ENCODE data around the gene APOE. TPM values are rescaled to one million over a fixed set of nuclear protein-coding genes. Genes with fewer than 3 reads are reported as not detected.
A peak's percentile ranks its signal among the peaks of the same experiment; 100 is the strongest.

The APOE gene
- total RNA-seq, 1 donor from 2014 or later: 655 TPM

GRCh38 chr19:44954649-44955504, 49.3 kb downstream of the APOE start, which contains the start of gene CLPTM1:
TSS of gene CLPTM1 (plus strand) at chr19:44955380. CDS start at chr19:44955396, 16 bp downstream.
- Histone ChIP-seq H4K20me1 (ENCODE audit: insufficient read depth, low read length) (peaks cover 43% of the 10 kb centered on the region), H3K79me2 (ENCODE audit: insufficient read depth, low read length) (peaks cover 47% of the 10 kb centered on the region), H3K4me3 (ENCODE audit: insufficient read depth, low read depth, low read length) (peak within 1 kb of the TSS; percentile 91), H3K9me3 (ENCODE audit: insufficient read depth, low read depth, low read length) (no peaks in the 10 kb centered on the region), H2AFZ (ENCODE audit: low read depth, low read length) (peak within 1 kb of the TSS; percentile 94), H3K4me2 (ENCODE audit: low read length) (peak within 1 kb of the TSS; percentile 87), H3K4me1 (ENCODE audit: insufficient read depth, low read length) (peaks cover 14% of the 10 kb centered on the region), H3K36me3 (ENCODE audit: insufficient read depth, low read length) (no peaks in the 10 kb centered on the region), H3K9ac (ENCODE audit: low read length) (peak within 1 kb of the TSS; percentile 93), H3K27me3 (ENCODE audit: insufficient read depth, low read length) (no peaks in the 10 kb centered on the region), H3K27ac (ENCODE audit: low read depth, low read length) (peak within 1 kb of the TSS; percentile 95)
- DNase-seq (ENCODE audit: low read depth) (peak; percentile 94), FAIRE-seq (no peak)
- peak within 1 kb of the TSS; percentile 100 for H3K27ac Mint-ChIP-seq (ENCODE audit: unreplicated experiment)
- no peaks in the 10 kb centered on the region for H3K9me3 Mint-ChIP-seq (ENCODE audit: unreplicated experiment)
- peaks cover 17% of the 10 kb centered on the region for H3K4me1 Mint-ChIP-seq (ENCODE audit: low read depth, unreplicated experiment)
- H3K4me3 Mint-ChIP-seq (ENCODE audit: unreplicated experiment): peak within 1 kb of the TSS; percentile 100
- no peaks in the 10 kb centered on the region for H3K27me3 Mint-ChIP-seq (ENCODE audit: low read depth, unreplicated experiment)
- no peaks in the 10 kb centered on the region for H3K36me3 Mint-ChIP-seq (ENCODE audit: low read depth, unreplicated experiment)
- TF ChIP-seq CTCF (IDR thresholded peaks at IDR 0.05; ENCODE audit: insufficient read depth, low read depth, low read length) (no peak), EZH2 (IDR thresholded peaks at IDR 0.05; ENCODE audit: insufficient read depth, low read length) (no peak)

GRCh38 chr19:44955505-44956439, 50.2 kb downstream of the APOE start:
- Histone ChIP-seq H3K27ac (ENCODE audit: low read depth, low read length) (peak overlapping the region; percentile 65), H4K20me1 (ENCODE audit: insufficient read depth, low read length) (peaks cover 52% of the 10 kb centered on the region)

More at GRCh38 chr19:44955505-44956439, 50.2 kb downstream of the APOE start:
- peaks cover 20% of the 10 kb centered on the region for H3K4me1 Mint-ChIP-seq (ENCODE audit: low read depth, unreplicated experiment)
- Histone ChIP-seq H2AFZ (ENCODE audit: low read depth, low read length) (peak overlapping the region; percentile 66), H3K9ac (ENCODE audit: low read length) (peak overlapping the region; percentile 93), H3K9me3 (ENCODE audit: insufficient read depth, low read depth, low read length) (no peaks in the 10 kb centered on the region), H3K4me1 (ENCODE audit: insufficient read depth, low read length) (peaks cover 14% of the 10 kb centered on the region), H3K4me3 (ENCODE audit: insufficient read depth, low read depth, low read length) (peak overlapping the region; percentile 91), H3K4me2 (ENCODE audit: low read length) (peak overlapping the region; percentile 87), H3K36me3 (ENCODE audit: insufficient read depth, low read length) (no peaks in the 10 kb centered on the region), H3K79me2 (ENCODE audit: insufficient read depth, low read length) (peaks cover 56% of the 10 kb centered on the region), H3K27me3 (ENCODE audit: insufficient read depth, low read length) (no peaks in the 10 kb centered on the region)
- FAIRE-seq (no peak), DNase-seq (ENCODE audit: low read depth) (no peak)
- H3K27me3 Mint-ChIP-seq (ENCODE audit: low read depth, unreplicated experiment): no peaks in the 10 kb centered on the region
- peak overlapping the region; percentile 87 for H3K27ac Mint-ChIP-seq (ENCODE audit: unreplicated experiment)
- peak overlapping the region; percentile 100 for H3K4me3 Mint-ChIP-seq (ENCODE audit: unreplicated experiment)
- TF ChIP-seq EZH2 (IDR thresholded peaks at IDR 0.05; ENCODE audit: insufficient read depth, low read length) (no peak), CTCF (IDR thresholded peaks at IDR 0.05; ENCODE audit: insufficient read depth, low read depth, low read length) (no peak)
- H3K36me3 Mint-ChIP-seq (ENCODE audit: low read depth, unreplicated experiment): peaks cover 4% of the 10 kb centered on the region
- H3K9me3 Mint-ChIP-seq (ENCODE audit: unreplicated experiment): no peaks in the 10 kb centered on the region

Data from astrocyte (in vitro differentiated cells and primary cell).